AG09309 (cell line): ENCODE measurements around the gene S100A4.

Source experiments
- DNase-seq: peaks from one replicate; pipeline ENCODE4 v3.0.0-alpha.2; 2010; ENCODE audit warnings: low read depth
- H3K4me3 ChIP-seq: 2 replicates; pipeline ENCODE4 v1.5.1; 2011; ENCODE audit warnings: mild to moderate bottlenecking, low read depth, low read length, moderate library complexity; ENCODE audit not compliant: control insufficient read depth
- CTCF ChIP-seq: IDR thresholded peaks from 2 replicates; pipeline ENCODE4 v1.5.1; 2011; ENCODE audit warnings: mild to moderate bottlenecking, low read depth, low read length, inconsistent platforms; ENCODE audit not compliant: insufficient read depth, control insufficient read depth; ENCODE audit errors: missing control alignments

Gene S100A4

GRCh38 chr1:153541641-153542590 lies 3.7 kb downstream of the S100A4 start:
- TF ChIP-seq CTCF: no peak
- H3K4me3 ChIP-seq: no peak overlapping the region
- DNase-seq: no peak

GRCh38 chr1:153540394-153541361 lies 4.9 kb downstream of the S100A4 start, which contains the start of gene S100A5:
S100A5 (minus strand) TSS chr1:153540934; CDS start chr1:153540191, 743 bp downstream.
- no peak for DNase-seq
- no peak for TF ChIP-seq CTCF
- no peak within 1 kb of the TSS for H3K4me3 ChIP-seq

GRCh38 chr1:153539395-153540093 lies 6.1 kb downstream of the S100A4 start:
- TF ChIP-seq CTCF: no peak
- H3K4me3 ChIP-seq: no peak overlapping the region
- DNase-seq: no peak

GRCh38 chr1:153538315-153538821 lies 7.2 kb downstream of the S100A4 start:
- TF ChIP-seq CTCF: no peak
- no peak overlapping the region for H3K4me3 ChIP-seq
- no peak for DNase-seq

GRCh38 chr1:153537376-153537730 lies 8.3 kb downstream of the S100A4 start:
- TF ChIP-seq CTCF: no peak
- DNase-seq: no peak
- H3K4me3 ChIP-seq: no peak overlapping the region
